Neural progenitor cell (in vitro differentiated cells): ENCODE data around the gene COMMD2.

Experiments
- CTCF ChIP-seq: fragments of 200-600 bp; sonication (generic); IDR thresholded peaks from 2 replicates; pipeline ENCODE4 v1.5.1; 2017; ENCODE audit warnings: antibody characterized with exemption, mild to moderate bottlenecking
- EZH2 ChIP-seq: fragments of 200-600 bp; sonication (generic); IDR thresholded peaks from 2 replicates; pipeline ENCODE4 v1.6.1; 2017; ENCODE audit warnings: antibody characterized with exemption, mild to moderate bottlenecking, moderate library complexity
- EZH2phosphoT487 ChIP-seq: fragments of 200-600 bp; sonication (generic); IDR thresholded peaks from 2 replicates; pipeline ENCODE4 v1.6.1; 2017; ENCODE audit warnings: antibody characterized with exemption

GRCh38 chr3:149783576-149783975, 31.3 kb upstream of the COMMD2 start:
- TF ChIP-seq CTCF (no peak), EZH2phosphoT487 (no peak), EZH2 (no peak)
